NCI-H1694 treated with DMSO at 0.1 percent for 48 hours (cell line): ENCODE results near the gene GNAQ.
"Not testable (repeated sequence)": the region's sequence is repeated elsewhere in the genome, so short reads cannot be mapped to it uniquely, and the experiment has no call there.

ENCODE experiments used
- DNase-seq: peaks from one replicate; lab custom pipeline; 2025; lab: John Stamatoyannopoulos, UW

Gene GNAQ

GRCh38 chr9:77876091-77876490 lies 155.5 kb downstream of the GNAQ start:
- no peak for DNase-seq

- no peak for DNase-seq
Measured at GRCh38 chr9:77872863-77873262, 158.7 kb downstream of the GNAQ start.

GRCh38 chr9:77872177-77872576 lies 159.4 kb downstream of the GNAQ start:
- no peak for DNase-seq

- DNase-seq: no peak
Measured at GRCh38 chr9:77871483-77871882, 160.1 kb downstream of the GNAQ start.

- DNase-seq: no peak
Measured at GRCh38 chr9:77866878-77867277, 164.7 kb downstream of the GNAQ start.

- DNase-seq: no peak
Measured at GRCh38 chr9:77865385-77866047, 166.1 kb downstream of the GNAQ start.

GRCh38 chr9:77864211-77864889 lies 167.3 kb downstream of the GNAQ start:
- DNase-seq: no peak

- DNase-seq: not testable (repeated sequence)
Measured at GRCh38 chr9:77863638-77864037, 168.0 kb downstream of the GNAQ start.

GRCh38 chr9:77860953-77861352 lies 170.7 kb downstream of the GNAQ start:
- not testable (repeated sequence) for DNase-seq

GRCh38 chr9:77857513-77858259 lies 173.9 kb downstream of the GNAQ start:
- DNase-seq: no peak

- DNase-seq: no peak
Measured at GRCh38 chr9:77856615-77857014, 175.0 kb downstream of the GNAQ start.

- no peak for DNase-seq
Measured at GRCh38 chr9:77854916-77855311, 176.7 kb downstream of the GNAQ start.

- no peak for DNase-seq
Measured at GRCh38 chr9:77854258-77854915, 177.2 kb downstream of the GNAQ start.

- DNase-seq: no peak
Measured at GRCh38 chr9:77853716-77854115, 177.9 kb downstream of the GNAQ start.

- no peak for DNase-seq
Measured at GRCh38 chr9:77851882-77852595, 179.6 kb downstream of the GNAQ start.

GRCh38 chr9:77848897-77849296 lies 182.7 kb downstream of the GNAQ start:
- DNase-seq: no peak

- no peak for DNase-seq
Measured at GRCh38 chr9:77848404-77848803, 183.2 kb downstream of the GNAQ start.

- DNase-seq: no peak
Measured at GRCh38 chr9:77847626-77848025, 184.0 kb downstream of the GNAQ start.

- no peak for DNase-seq
Measured at GRCh38 chr9:77847059-77847499, 184.5 kb downstream of the GNAQ start.

- no peak for DNase-seq
Measured at GRCh38 chr9:77844415-77844814, 187.2 kb downstream of the GNAQ start.

GRCh38 chr9:77843871-77844155 lies 187.8 kb downstream of the GNAQ start:
- DNase-seq: no peak
